HepG2 (cell line): ENCODE results near the gene FRMD8. TPM values are rescaled to one million over a fixed set of nuclear protein-coding genes. Genes with fewer than 3 reads are reported as not detected.
A peak's percentile ranks its signal among the peaks of the same experiment; 100 is the strongest.

ENCODE experiments used
- EEA1 ChIP-seq: sonication (generic); formaldehyde crosslinking; IDR thresholded peaks from 2 replicates; pipeline ENCODE4 v1.5.1; 2020; ENCODE audit warnings: mild to moderate bottlenecking, missing genetic modification reagents, borderline replicate concordance
- ETV6 ChIP-seq: sonication (generic); formaldehyde crosslinking; conservative IDR thresholded peaks from 2 replicates; pipeline ENCODE4 v1.4.0; 2020; ENCODE audit warnings: missing genetic modification reagents
- KDM2A ChIP-seq: sonication (generic); formaldehyde crosslinking; IDR thresholded peaks from 2 replicates; pipeline ENCODE4 v1.4.0; 2020; ENCODE audit warnings: low read depth, missing genetic modification reagents, borderline replicate concordance
- KDM6A ChIP-seq: IDR thresholded peaks from 2 replicates; pipeline ENCODE4 v1.6.1; 2016; ENCODE audit warnings: low read depth
- KIAA2018 ChIP-seq: sonication (generic); formaldehyde crosslinking; IDR thresholded peaks from 2 replicates; pipeline ENCODE4 v1.5.0; 2020; ENCODE audit warnings: mild to moderate bottlenecking, missing genetic modification reagents, borderline replicate concordance
- KLF11 ChIP-seq: IDR thresholded peaks from 2 replicates; pipeline ENCODE4 v1.6.1; 2016; ENCODE audit warnings: missing compliant biosample characterization
- NFE2L1 ChIP-seq: sonication (generic); formaldehyde crosslinking; IDR thresholded peaks from 2 replicates; pipeline ENCODE4 v1.4.0; 2020; ENCODE audit warnings: missing genetic modification reagents, mild to moderate bottlenecking, borderline replicate concordance
- NR2F1 ChIP-seq, 2 experiments: fragments of 450-650 bp in 1 of 2; formaldehyde crosslinking in 1 of 2; IDR thresholded peaks; 2 replicates each; pipeline versions ENCODE4 v1.5.0 to v1.6.1; 2016 to 2020; ENCODE audit warnings: mild to moderate bottlenecking in 1 of 2, missing compliant biosample characterization in 1 of 2, missing genetic modification reagents in 1 of 2, moderate library complexity in 1 of 2
- PBX2 ChIP-seq: IDR thresholded peaks from 2 replicates; pipeline ENCODE4 v1.6.1; 2016; ENCODE audit warnings: control low read depth
- SUZ12 ChIP-seq: fragments of 150-350 bp; IDR thresholded peaks from 2 replicates; pipeline ENCODE4 v1.6.1; 2014; ENCODE audit warnings: low read depth, low read length
- THYN1 ChIP-seq: sonication (generic); formaldehyde crosslinking; IDR thresholded peaks from 2 replicates; pipeline ENCODE4 v1.8.1; 2023; ENCODE audit warnings: low read depth, mild to moderate bottlenecking, moderate library complexity, missing genetic modification reagents, borderline replicate concordance
- TIGD3 ChIP-seq: sonication (generic); formaldehyde crosslinking; IDR thresholded peaks from 2 replicates; pipeline ENCODE4 v1.5.1; 2020; ENCODE audit warnings: mild to moderate bottlenecking, missing genetic modification reagents, borderline replicate concordance
- ZFP91 ChIP-seq: sonication (generic); formaldehyde crosslinking; IDR thresholded peaks from 2 replicates; pipeline ENCODE4 v1.9.0; 2022; ENCODE audit warnings: missing genetic modification reagents, mild to moderate bottlenecking, borderline replicate concordance
- ZNF768 ChIP-seq: sonication (generic); formaldehyde crosslinking; IDR thresholded peaks from 2 replicates; pipeline ENCODE4 v1.4.0; 2020; ENCODE audit warnings: missing genetic modification reagents
- ZNF816 ChIP-seq: sonication (generic); formaldehyde crosslinking; IDR thresholded peaks from 2 replicates; pipeline ENCODE4 v1.8.0; 2022; ENCODE audit warnings: missing genetic modification reagents, mild to moderate bottlenecking, borderline replicate concordance
- ZSCAN12 ChIP-seq: sonication (generic); formaldehyde crosslinking; IDR thresholded peaks from 2 replicates; pipeline ENCODE4 v1.9.0; 2021; ENCODE audit warnings: mild to moderate bottlenecking, missing genetic modification reagents
- ZZZ3 ChIP-seq: sonication (generic); formaldehyde crosslinking; IDR thresholded peaks from 2 replicates; pipeline ENCODE4 v1.4.0; 2020; ENCODE audit warnings: missing genetic modification reagents, mild to moderate bottlenecking, borderline replicate concordance
- polyA plus RNA-seq, 8 experiments: library from polyadenylated mRNA; depleted of rRNA in 3 of 8; stranded (reverse) in 7 of 8; unstranded in 1 of 8; fragments of >200 nt; fragmentation: Illumina TruSeq in 4 of 8; extraction: Trizol in 4 of 8; gene quantifications; 2 replicates each; pipeline versions ENCODE4 v1.2.1 to v1.2.3, GENCODE V29; 2011 to 2016; ENCODE audit warnings: low read depth in 4 of 8, missing spikeins in 1 of 8, mixed read lengths in 1 of 8; ENCODE audit not compliant: insufficient read depth in 1 of 8
- total RNA-seq, 5 experiments: library from RNA; depleted of rRNA; stranded (reverse); fragments of >200 nt; fragmentation: Illumina TruSeq; extraction: Trizol; gene quantifications; 2 replicates each; pipeline ENCODE4 v1.2.3, GENCODE V29; 2016; ENCODE audit warnings: low read depth in 1 of 5

FRMD8 gene
- total and polyA plus RNA-seq, 2 of the 13 experiments (the other 11 are each of a cell fraction or from before 2014, with no cell fraction given) = 5.8 to 20.6 TPM

GRCh38 chr11:65419772-65420481 is 33.5 kb downstream of the FRMD8 start (continued):
- TF ChIP-seq PBX2 (CRISPR knock-in tag) (no peak), ZNF768 (CRISPR knock-in tag) (no peak), NFE2L1 (CRISPR knock-in tag) (no peak), EEA1 (CRISPR knock-in tag) (no peak), ETV6 (CRISPR knock-in tag) (no peak), THYN1 (CRISPR knock-in tag) (no peak), ZSCAN12 (no peak), KLF11 (peak; percentile 16; the same call in 1 of the 2 replicates), ZZZ3 (CRISPR knock-in tag) (no peak), SUZ12 (no peak), ZNF816 (no peak), KDM2A (CRISPR knock-in tag) (peak; percentile 30; the same call in 1 of the 2 replicates), NR2F1 (CRISPR knock-in tag; IDR thresholded peaks at IDR 0.05) (0 out of 4 replicates have a peak, but pooled peaks of 1 of the 2 experiments have one; percentile 10), KIAA2018 (CRISPR knock-in tag) (no peak), KDM6A (CRISPR knock-in tag) (no peak), ZFP91 (CRISPR knock-in tag) (no peak), TIGD3 (CRISPR knock-in tag) (no peak)
